Endodermal cell (in vitro differentiated cells): ENCODE measurements around the gene ST6GALNAC4. TPM values are rescaled to one million over a fixed set of nuclear protein-coding genes. Genes with fewer than 3 reads are reported as not detected.
A peak's percentile ranks its signal among the peaks of the same experiment; 100 is the strongest.

ENCODE experiments used
- DNase-seq: peaks from one replicate; pipeline ENCODE4 v3.0.0-alpha.2; 2017
- H3K27ac ChIP-seq: 2 replicates; pipeline ENCODE4 v1.5.1; 2013; ENCODE audit warnings: mild to moderate bottlenecking, low read depth, low read length, moderate library complexity
- H3K27me3 ChIP-seq: 2 replicates; pipeline ENCODE4 v1.6.1; 2013; ENCODE audit warnings: mild to moderate bottlenecking, low read length, moderate library complexity; ENCODE audit not compliant: insufficient read depth, control insufficient read depth, poor library complexity, severe bottlenecking
- H3K36me3 ChIP-seq: 2 replicates; pipeline ENCODE4 v1.7.0; 2013; ENCODE audit warnings: mild to moderate bottlenecking, low read length, moderate library complexity; ENCODE audit not compliant: control insufficient read depth, insufficient read depth
- H3K4me1 ChIP-seq: one replicate; pipeline ENCODE4 v1.7.0; 2013; ENCODE audit warnings: low read length; ENCODE audit not compliant: control insufficient read depth, insufficient read depth
- H3K4me3 ChIP-seq: 2 replicates; pipeline ENCODE4 v1.5.1; 2013; ENCODE audit warnings: mild to moderate bottlenecking, low read length, moderate library complexity
- H3K9ac ChIP-seq: 2 replicates; pipeline ENCODE4 v1.6.1; 2013; ENCODE audit warnings: mild to moderate bottlenecking, low read length, moderate library complexity; ENCODE audit not compliant: poor library complexity, severe bottlenecking; ENCODE audit errors: extremely low read depth
- H3K9me3 ChIP-seq: 2 replicates; pipeline ENCODE4 v1.6.1; 2013; ENCODE audit warnings: mild to moderate bottlenecking, low read length, moderate library complexity; ENCODE audit not compliant: control insufficient read depth
- H3K27ac Mint-ChIP-seq: 2 replicates; pipeline ENCODE4 v1.8.0; 2020; ENCODE audit warnings: mixed read lengths
- H3K27me3 Mint-ChIP-seq: 2 replicates; pipeline ENCODE4 v1.8.0; 2021; ENCODE audit warnings: mild to moderate bottlenecking, mixed read lengths; ENCODE audit not compliant: insufficient read depth
- H3K36me3 Mint-ChIP-seq: 2 replicates; pipeline ENCODE4 v1.8.0; 2020; ENCODE audit warnings: low read depth, mixed read lengths
- H3K4me1 Mint-ChIP-seq: 2 replicates; pipeline ENCODE4 v1.8.0; 2020; ENCODE audit warnings: mixed read lengths
- H3K4me3 Mint-ChIP-seq: 2 replicates; pipeline ENCODE4 v1.8.0; 2020; ENCODE audit warnings: mild to moderate bottlenecking, moderate library complexity, mixed read lengths
- H3K9me3 Mint-ChIP-seq: 2 replicates; pipeline ENCODE4 v1.8.0; 2020; ENCODE audit warnings: mild to moderate bottlenecking, mixed read lengths
- CTCF ChIP-seq: fragments of 200-600 bp; sonication (generic); conservative IDR thresholded peaks from 2 replicates; pipeline ENCODE4 v1.5.0; 2021; ENCODE audit warnings: antibody characterized with exemption, mild to moderate bottlenecking
- WGBS, 2 experiments: methylation state at CpG; one replicate each; pipeline versions ENCODE4 v1.1.5 to v1.1.7; 2013; ENCODE audit warnings: missing lambda C conversion rate in 2 of 2, mixed read lengths in 1 of 2; ENCODE audit not compliant: insufficient coverage in 1 of 2, insufficient read length in 1 of 2; 5-methylcytosine and 5-hydroxymethylcytosine counted together
- total RNA-seq, 2 donors: library from RNA; stranded (reverse); fragmentation: NEBNext Ultra II Directional in 1 of 2; extraction: Animal tissue kit (Norgen Biotek cat#: 25700) in 1 of 2; gene quantifications; 2 replicates in 1 of 2; 3 replicates in 1 of 2; pipeline ENCODE4 v1.2.1, GENCODE V29; 2021

ST6GALNAC4 gene
- total RNA-seq, 2 donors from 2014 or later, result 8.3 to 12.7 TPM

- Histone ChIP-seq H3K9me3 (no peaks in the 10 kb centered on the region), H3K9ac (no peak within 1 kb of the TSS), H3K27ac (no peak within 1 kb of the TSS), H3K36me3 (no peaks in the 10 kb centered on the region), H3K27me3 (no peaks in the 10 kb centered on the region), H3K4me1 (peaks cover 8% of the 10 kb centered on the region), H3K4me3 (peak within 1 kb of the TSS; percentile 81)
- Mint-ChIP-seq H3K9me3 (no peaks in the 10 kb centered on the region), H3K27me3 (no peaks in the 10 kb centered on the region), H3K27ac (no peak within 1 kb of the TSS), H3K4me1 (peaks cover 11% of the 10 kb centered on the region), H3K4me3 (peak within 1 kb of the TSS; percentile 65), H3K36me3 (no peaks in the 10 kb centered on the region)
- WGBS, 2 experiments, result 3 to 9% methylated on average over 18 to 44 of the region's 44 CpGs
- peak; percentile 87 for DNase-seq
- no peak for TF ChIP-seq CTCF
These were observed 39.3 kb downstream of the ST6GALNAC4 start, which contains the start of gene AK1 for GRCh38 chr9:127877566-127877998. AK1 (minus strand) TSS chr9:127877675; CDS start chr9:127874617, 3,058 bp downstream.

DNA sequence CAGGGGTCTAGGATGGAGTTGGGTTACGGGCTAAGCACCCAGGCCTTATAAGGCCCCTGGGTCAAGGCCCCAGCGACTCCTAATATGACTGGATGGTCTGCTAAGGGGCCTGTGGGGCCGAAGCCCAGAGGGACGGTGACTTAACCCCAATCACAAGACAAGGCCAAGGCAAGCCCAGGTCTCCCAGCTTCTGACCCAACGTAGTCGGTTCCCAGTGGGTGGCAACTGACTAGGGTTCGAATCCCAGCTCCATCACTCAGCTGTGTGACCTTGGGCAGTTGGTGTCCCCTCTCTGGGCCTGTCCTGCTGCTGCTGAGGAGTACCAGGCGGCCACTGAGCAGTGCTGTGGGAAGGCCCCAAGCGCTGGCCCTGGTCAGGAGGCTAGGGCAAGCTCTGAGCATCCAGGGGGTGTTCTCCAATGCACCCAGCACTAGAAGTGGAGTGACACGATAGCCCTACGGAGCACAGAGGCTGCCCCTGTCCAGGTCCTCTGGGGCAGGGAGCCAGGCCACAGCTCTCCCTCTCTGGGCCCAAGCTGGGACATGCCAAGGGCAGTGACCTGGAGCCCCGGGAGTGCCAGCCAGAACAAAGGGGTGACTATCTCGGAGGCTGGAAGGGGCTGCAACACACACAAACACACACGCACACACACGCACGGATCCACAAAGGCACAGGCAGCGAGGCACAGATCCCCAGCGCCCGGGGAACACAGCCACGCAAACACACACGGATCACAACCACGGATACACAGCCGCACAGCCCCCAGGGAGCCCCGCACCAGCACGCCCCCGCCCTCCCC, 39.9 kb downstream of the ST6GALNAC4 start:
- Mint-ChIP-seq H3K4me1 (peaks cover 11% of the 10 kb centered on the region), H3K27me3 (no peaks in the 10 kb centered on the region), H3K4me3 (peak overlapping the region; percentile 65), H3K36me3 (no peaks in the 10 kb centered on the region), H3K27ac (no peak overlapping the region), H3K9me3 (no peaks in the 10 kb centered on the region)
- DNase-seq, result no peak
- no peak overlapping the region for H3K9ac ChIP-seq
- H3K36me3 ChIP-seq, result no peaks in the 10 kb centered on the region
- TF ChIP-seq CTCF, result no peak
- H3K9me3 ChIP-seq, result no peaks in the 10 kb centered on the region
- peak overlapping the region; percentile 73 for H3K4me3 ChIP-seq
- WGBS, 2 experiments, result 49 to 90% methylated on average over 11 to 26 of the region's 26 CpGs
- H3K27ac ChIP-seq, result no peak overlapping the region
- H3K27me3 ChIP-seq, result no peaks in the 10 kb centered on the region
- peaks cover 8% of the 10 kb centered on the region for H3K4me1 ChIP-seq

- no peaks in the 10 kb centered on the region for H3K9me3 ChIP-seq
- H3K9me3 Mint-ChIP-seq, result no peaks in the 10 kb centered on the region
- no peak overlapping the region for H3K4me3 Mint-ChIP-seq
- H3K9ac ChIP-seq, result no peak overlapping the region
- H3K27me3 Mint-ChIP-seq, result no peaks in the 10 kb centered on the region
- TF ChIP-seq CTCF, result no peak
- peak; percentile 38 for DNase-seq
- H3K4me1 Mint-ChIP-seq, result peaks cover 11% of the 10 kb centered on the region
- WGBS, 2 experiments, result 85 to 88% methylated on average over 4 to 12 of the region's 14 CpGs
- peaks cover 8% of the 10 kb centered on the region for H3K4me1 ChIP-seq
- no peaks in the 10 kb centered on the region for H3K27me3 ChIP-seq
- H3K27ac ChIP-seq, result peak overlapping the region; percentile 47
- H3K4me3 ChIP-seq, result no peak overlapping the region
- no peaks in the 10 kb centered on the region for H3K36me3 Mint-ChIP-seq
- no peak overlapping the region for H3K27ac Mint-ChIP-seq
- no peaks in the 10 kb centered on the region for H3K36me3 ChIP-seq
These were observed 40.6 kb downstream of the ST6GALNAC4 start for GRCh38 chr9:127876026-127876763.
